ENCODE measurements around the gene TOR1AIP2.

The TOR1AIP2 gene

GRCh38 chr1:179825798-179826460 lies 51.7 kb downstream of the TOR1AIP2 start:
- DNase-seq (ENCODE audit: low read depth, low spot score): no peak

DNA sequence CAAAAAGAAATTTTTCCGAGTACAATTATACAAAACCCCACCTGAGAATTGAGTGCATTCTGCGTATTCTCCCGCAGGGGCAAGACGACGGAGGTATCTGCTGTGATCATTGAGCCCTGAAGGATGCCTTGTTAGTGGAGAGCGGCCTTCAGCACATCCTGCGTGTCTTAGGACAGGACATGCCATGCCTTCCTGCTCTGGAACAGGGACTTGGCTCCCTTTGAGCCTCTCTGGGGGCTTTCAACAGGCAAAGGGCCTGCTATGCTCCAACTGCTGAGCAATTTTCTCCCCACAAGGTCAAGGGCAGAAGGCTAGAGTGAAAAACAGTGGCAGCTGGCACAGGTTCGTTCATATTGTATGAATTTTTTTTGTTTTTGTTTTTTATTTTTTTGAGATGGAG lies 52.4 kb downstream of the TOR1AIP2 start:
- no peak for DNase-seq (ENCODE audit: low read depth, low spot score)

DNA sequence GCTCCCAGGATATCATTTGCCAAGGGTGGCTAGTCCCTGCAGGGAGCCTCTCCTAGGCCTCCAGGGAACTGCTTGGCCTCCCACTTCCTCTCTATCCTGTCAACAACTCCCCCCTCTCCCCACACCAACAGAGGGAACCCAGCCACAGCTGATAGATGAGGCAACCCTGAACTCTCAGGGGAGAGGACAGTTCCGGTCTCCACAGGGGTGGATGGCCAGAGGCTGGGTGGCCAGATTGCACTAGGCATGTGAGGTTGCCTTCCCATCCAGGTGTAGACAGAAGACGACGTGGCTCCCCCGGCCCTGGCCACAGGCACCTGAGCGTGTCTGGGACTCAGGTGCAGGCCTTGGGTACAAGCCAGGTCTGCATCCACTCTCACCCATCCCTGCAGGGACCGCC lies 53.3 kb downstream of the TOR1AIP2 start:
- DNase-seq (ENCODE audit: low read depth, low spot score): no peak

DNA sequence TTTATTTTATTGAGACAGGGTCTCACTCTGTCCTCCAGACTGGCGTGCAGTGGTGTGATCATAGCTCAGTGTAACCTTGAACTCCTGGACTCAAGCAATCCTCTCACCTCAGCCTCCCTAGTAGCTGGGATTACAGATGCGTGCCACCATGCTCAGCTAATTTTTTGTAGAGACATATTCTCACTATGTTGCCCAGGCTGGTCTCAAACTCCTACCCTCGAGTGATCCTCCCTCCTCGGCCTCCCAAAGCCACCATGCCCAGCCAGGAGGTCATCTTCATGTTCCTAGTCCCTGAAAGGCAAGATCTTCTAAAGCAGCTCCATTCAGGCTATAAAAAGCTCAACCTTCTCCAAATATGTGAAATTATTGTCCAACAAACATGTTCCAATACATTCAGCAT lies 53.9 kb downstream of the TOR1AIP2 start:
- no peak for DNase-seq (ENCODE audit: low read depth, low spot score)

DNA sequence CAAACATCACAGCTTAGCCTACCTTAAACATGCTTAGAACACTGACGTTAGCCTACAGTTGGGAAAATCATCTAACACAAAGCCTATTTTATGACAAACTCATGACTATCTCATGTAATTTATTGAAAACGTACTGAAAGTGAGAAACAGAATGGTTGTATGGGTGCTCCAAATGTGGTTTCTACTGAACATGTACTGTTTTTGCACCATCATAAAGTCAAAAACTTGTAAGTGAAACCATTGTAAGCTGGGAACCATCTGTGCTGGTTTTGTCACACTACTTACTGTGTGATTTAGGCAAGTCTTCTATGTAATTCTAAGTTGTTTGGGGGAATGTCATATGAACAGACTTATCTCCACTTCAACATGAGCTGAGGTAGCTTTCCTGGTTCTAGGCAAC lies 55.5 kb downstream of the TOR1AIP2 start:
- DNase-seq (ENCODE audit: low read depth, low spot score): no peak

DNA sequence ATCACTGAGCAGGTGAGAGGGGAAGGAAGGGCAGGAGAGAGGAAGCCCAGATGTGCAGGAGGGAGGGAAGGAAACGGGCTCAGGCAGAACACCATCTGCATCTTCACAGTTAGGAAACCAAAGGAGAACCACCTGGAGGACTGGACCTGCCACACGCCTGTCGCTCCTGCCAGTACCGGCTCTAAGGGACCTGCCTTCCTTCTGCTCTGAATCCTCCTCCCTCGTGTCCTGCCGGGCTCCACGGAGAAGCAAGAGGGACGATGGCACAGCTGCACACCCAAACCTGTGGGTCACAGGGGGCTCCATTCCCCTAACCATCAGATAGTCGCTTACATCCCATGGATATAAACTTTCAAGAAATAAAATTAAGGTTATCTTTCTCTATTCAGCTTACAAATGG lies 56.1 kb downstream of the TOR1AIP2 start:
- DNase-seq (ENCODE audit: low read depth, low spot score): no peak

DNA sequence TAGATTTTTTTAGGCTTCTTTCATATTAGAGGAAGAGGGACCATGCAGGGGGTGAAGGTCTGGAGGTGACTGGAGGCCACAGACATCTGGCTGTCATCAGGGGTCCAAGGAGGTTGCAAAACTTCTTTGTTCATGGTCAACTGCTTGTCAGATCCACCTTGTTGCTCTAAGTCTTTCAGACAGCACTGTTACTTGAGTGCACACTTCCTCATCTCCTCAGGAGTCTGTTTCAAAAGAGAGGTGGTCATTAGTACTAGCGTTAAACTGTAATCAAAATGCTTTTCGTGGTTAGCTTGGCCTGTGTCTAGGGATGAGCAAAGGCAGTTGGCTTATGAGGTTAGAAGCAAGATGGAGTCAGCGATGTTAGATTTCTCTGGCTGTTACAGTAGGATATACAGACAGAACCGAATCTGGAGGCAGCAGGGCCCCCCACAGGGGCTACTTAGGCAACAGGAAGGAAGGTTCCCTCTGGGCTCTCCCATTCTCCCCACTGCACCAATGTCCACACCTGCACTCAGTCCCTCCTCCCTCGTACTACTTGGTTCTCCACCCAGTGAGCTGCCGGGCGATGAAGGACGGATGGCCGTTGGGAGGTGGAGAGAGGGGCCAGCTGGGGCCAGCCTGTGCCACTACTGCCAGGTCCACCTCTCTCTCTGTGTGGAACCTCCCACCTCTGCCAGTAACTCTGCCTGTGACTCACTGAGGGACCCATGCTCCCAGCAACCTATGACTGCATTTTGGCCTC lies 57.2 kb downstream of the TOR1AIP2 start:
- DNase-seq (ENCODE audit: low read depth, low spot score): no peak

- DNase-seq (ENCODE audit: low read depth, low spot score): no peak
Observed at GRCh38 chr1:179818743-179819173, 58.8 kb downstream of the TOR1AIP2 start.

DNA sequence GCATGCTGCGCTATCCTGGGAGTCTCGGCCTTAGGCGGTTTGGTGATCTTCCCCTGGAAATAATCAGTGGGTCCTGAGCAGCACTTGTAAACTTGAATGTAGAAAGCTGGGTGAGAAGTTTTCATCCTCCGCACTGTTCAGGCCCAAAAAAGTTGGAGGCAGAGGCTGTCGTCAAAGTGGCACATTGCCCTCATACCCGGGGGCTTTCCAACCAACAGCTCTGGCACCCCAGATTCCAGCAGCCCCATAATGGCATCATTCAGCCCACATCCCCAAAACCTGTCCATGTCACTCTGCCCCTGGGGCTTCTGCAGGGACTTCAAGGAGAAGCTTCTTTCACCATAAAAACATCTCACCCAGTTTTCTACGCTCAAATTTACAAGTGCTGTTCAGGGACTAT lies 59.3 kb downstream of the TOR1AIP2 start:
- no peak for DNase-seq (ENCODE audit: low read depth, low spot score)

DNA sequence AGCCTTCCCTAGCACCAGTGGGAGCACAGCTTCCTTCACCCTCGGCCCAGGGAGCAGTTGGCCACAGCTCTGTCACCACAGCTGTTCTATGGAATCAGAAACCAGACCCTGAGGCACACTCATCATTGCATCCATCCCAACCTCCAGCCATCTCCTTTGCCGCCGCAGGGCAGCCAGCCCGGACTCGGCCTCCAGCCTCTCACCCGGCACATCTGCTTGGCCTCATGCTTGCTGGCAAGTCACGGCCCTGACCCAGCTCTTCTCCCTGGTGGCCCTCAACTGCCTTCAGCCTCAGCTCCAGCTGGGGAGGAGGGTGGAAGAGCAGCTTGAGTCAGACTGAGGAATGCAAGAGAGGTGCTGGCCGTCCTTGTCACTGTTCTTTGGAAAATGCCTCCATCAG lies 59.8 kb downstream of the TOR1AIP2 start:
- DNase-seq (ENCODE audit: low read depth, low spot score): no peak

- no peak for DNase-seq (ENCODE audit: low read depth, low spot score)
Observed at GRCh38 chr1:179817056-179817455, 60.5 kb downstream of the TOR1AIP2 start.

DNA sequence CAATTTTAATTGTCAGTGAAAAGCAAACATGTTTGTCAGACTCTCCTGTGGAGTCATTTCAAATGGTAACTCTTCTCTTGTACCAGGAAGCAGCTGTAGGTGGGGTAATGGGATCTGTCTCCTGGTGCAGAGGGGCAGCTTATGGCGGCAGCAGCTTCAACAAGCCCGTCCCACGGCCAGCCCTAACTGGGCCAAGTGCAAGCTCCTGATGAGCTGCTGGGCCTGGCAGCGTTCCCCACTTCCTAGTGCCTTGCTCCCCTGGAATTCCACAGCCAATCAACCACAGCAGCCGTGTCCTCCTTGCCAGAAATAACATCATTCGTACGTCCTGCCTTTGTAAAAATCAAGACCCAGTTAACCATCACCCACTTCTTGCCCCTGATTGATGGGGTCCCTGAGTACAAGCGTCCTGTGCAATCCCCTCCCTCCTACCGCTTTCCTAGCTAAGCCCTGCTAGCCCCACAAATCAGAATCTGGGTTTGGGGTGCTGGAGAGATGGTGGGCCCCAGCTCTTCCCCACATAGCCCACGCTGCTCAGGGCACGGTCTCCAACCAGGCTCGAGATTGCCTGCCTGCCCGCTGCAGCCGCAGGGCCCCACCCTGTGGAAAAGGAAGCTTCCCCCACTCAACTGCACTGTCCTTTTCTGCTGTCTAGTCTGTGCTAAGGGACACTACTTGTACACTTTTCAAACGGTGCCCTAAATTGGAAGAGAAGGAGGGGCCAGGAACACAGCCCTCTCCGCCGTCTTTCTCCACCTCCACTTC lies 61.2 kb downstream of the TOR1AIP2 start:
- DNase-seq (ENCODE audit: low read depth, low spot score): no peak

GRCh38 chr1:179815641-179816040 lies 62.0 kb downstream of the TOR1AIP2 start:
- no peak for DNase-seq (ENCODE audit: low read depth, low spot score)

DNA sequence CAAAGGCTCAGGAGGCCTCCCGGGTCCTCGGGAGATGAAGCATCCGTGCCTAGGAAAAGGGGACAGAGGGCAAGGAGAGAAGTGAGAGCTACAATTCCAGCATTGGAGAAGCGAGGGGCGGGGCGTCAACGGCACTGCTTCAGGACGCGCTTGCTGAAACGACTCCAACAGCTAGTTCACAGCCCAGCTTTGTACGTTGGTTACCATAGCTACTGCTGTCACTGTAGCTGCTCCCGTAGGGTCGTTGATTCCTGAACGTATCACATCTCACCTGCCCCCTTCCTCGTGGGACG lies 63.1 kb downstream of the TOR1AIP2 start:
- DNase-seq (ENCODE audit: low read depth, low spot score): no peak

DNA sequence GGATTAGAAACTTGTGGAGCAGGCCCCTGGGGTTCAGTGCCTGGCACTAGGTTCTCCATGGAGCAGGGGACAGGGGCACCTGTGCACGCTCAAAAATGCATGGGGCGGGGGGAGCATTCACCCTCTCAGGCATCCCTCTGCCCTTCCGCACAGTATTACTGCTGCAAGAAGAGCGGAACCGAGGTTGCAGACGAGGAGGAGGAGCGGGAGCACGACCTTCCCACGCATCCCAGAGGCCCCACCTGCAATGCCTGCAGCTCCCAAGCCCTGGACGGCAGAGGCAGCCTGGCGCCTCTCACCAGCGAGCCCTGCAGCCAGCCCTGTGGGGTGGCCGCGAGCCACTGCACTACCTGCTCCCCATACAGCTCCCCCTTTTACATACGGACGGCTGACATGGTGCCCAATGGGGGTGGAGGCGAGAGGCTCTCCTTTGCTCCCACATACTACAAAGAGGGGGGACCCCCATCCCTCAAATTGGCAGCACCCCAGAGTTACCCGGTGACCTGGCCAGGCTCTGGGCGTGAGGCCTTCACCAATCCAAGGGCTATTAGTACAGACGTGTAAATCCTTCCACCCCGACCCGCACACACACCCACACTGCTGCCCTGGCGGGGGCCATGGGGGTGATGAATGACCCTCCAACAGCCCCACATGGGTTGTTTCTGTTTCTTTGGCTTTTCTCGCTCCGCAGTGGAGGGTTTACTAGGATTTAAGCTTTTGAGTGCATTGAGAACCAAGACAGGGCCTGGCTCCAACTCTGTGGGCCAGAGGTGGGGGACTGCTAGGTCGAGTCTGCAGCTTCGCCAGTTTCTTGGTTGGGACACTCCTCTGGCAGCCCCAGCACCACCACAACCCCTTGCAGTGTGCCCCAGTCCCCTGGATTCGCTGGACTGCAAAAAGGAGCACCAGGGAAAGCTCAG lies 63.7 kb downstream of the TOR1AIP2 start:
- no peak for DNase-seq (ENCODE audit: low read depth, low spot score)

DNA sequence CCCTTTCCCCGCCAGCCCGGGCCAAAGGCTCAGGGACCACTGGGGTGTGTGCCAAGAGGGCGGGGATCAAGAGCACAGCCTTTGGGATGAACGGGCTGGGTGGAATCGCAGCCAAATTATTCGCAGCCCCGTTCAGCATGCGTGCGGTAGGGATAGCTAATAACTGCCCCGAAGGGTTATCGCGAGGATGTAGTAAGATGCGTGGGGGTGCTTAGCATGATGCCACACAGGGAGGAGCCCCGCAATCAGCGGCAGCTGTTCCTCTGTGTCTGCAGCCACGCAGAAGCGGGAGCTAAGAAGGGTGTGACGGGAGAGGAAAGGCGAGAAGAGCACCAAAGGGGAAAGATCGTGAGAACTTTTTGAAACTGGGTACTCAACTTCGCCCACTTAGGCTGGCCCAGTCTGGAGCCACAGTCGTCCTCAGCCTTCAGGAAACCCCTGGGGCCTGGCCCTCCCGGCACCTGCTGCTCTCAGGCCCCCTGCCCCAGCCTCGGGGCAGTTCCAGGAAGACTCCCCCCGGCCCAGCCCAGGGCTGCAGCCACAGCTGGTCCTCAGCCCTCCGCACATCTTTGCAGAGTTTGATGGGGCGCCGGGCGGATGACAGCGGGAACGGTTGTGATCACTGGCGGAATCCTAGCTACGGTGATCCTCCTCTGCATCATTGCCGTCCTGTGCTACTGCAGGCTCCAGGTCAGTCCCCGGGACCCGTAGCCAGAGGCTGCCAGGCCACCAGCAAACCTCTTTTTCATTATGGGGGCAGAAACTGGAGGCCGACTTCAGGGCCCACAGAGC lies 64.9 kb downstream of the TOR1AIP2 start:
- no peak for DNase-seq (ENCODE audit: low read depth, low spot score)

DNA sequence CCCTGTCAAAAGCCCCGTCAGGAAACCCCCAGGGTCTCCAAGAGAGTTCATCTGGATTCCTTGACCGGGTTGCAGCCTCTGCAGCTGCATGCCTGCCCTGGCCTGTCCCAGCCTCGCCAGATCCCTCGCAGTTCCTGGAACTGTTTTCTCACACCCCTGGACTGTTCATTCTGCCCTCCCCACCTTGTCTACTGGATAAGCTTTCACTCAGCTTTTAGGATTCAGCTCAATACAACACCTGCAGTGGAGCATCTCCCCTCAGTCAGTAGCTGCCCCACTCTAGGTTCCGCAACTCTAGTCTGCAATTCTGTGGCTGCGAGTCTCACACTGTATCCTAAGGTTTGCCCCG lies 67.3 kb downstream of the TOR1AIP2 start:
- DNase-seq (ENCODE audit: low read depth, low spot score): no peak

- peak; percentile 85 for DNase-seq (ENCODE audit: low read depth, low spot score)
Observed at GRCh38 chr1:179809506-179810366, 67.9 kb downstream of the TOR1AIP2 start.

DNA sequence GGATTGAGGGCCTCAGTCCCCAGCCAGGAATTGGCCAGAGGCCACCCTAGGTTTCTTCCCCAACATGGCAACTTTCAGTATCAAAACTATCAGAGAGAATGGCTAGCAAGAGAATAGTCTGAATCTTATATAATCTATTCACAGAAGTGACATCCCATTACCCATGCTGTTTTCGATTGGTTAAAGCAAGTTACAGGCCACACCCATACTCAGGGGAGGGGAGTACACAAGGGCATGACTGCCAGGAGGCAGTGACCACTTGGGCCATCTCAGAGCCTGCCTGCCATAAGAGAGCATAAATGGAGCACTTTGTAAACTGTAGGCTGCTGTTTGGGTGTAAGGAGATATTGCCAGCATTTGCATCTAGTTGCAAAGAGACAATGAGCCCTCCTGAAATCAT lies 69.1 kb downstream of the TOR1AIP2 start:
- no peak for DNase-seq (ENCODE audit: low read depth, low spot score)
